SW 1271 (cell line): Measurements from ENCODE around the gene MCM7.

Experiments used
- DNase-seq, 2 experiments: peaks; one replicate each; lab custom pipeline; 2025; lab: John Stamatoyannopoulos, UW

MCM7 gene

GRCh38 chr7:100093925-100094486 lies 7.2 kb downstream of the MCM7 start:
- DNase-seq = no peak

DNA sequence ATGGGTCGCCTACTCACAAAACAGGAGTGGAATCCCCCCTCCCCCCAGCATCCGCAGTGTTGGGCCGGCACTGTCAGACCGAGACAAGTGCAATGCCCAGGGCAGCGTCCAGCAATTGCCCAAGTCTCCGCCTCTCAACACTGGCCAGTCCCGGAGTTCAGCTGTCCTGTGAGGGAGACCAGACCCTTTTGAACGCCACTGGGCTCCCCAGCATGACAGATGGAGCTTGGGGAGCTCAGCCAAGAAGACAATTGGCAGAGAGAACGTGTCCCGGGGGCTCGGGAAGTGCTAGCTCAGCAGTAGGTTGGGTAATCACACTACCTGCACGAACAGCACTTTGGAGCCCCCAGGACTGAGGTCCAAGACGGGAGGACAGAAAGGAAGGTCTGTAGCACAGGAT lies 7.7 kb downstream of the MCM7 start:
- no peak for DNase-seq

- DNase-seq = peak in 1 of 2 experiments; percentile 21
Observed at GRCh38 chr7:100093054-100093453, 8.1 kb downstream of the MCM7 start.

- peak in 1 of 2 experiments; percentile 53 for DNase-seq
Observed at GRCh38 chr7:100091411-100092181, 9.6 kb downstream of the MCM7 start.

- DNase-seq = peak in 1 of 2 experiments; percentile 9
Observed at GRCh38 chr7:100090527-100091410, 10.4 kb downstream of the MCM7 start.

DNA sequence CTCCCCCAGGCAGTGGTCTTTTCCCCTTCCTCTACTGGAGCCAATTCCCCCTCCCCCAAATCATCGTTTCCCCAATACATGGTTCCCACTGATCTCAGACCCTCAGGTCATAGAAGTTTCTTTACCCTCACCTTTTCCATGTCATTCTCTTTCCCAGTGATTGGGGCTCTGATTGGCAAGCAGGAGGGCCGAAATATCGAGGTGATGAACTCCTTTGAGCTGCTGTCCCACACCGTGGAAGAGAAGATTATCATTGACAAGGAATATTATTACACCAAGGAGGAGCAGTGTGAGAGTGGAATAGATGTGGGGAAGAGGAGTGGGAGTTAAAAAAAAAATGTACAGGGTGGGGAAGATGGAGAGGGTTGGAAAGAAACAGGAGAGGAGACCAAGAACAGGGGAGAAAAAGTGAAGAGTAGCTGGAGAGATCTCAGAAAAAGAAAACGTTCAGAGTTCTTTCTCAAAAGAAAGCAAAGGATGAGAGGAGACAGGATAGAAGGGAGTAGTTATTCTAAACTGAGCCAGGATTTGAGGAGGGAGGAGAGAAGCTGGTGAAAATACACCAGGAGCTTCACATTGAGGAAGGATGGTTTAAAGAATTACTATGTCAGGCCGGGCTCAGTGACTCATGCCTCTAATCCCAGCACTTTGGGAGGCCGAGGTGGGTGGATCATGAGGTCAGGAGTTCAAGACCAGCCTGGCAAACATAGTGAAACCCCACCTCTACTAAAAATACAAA lies 11.6 kb downstream of the MCM7 start:
- no peak for DNase-seq

- DNase-seq = peak in 1 of 2 experiments; percentile 64
Observed at GRCh38 chr7:100088621-100089457, 12.4 kb downstream of the MCM7 start, which contains the start of gene COPS6. COPS6 (plus strand) TSS chr7:100088969; CDS start chr7:100088991, 22 bp downstream.

DNA sequence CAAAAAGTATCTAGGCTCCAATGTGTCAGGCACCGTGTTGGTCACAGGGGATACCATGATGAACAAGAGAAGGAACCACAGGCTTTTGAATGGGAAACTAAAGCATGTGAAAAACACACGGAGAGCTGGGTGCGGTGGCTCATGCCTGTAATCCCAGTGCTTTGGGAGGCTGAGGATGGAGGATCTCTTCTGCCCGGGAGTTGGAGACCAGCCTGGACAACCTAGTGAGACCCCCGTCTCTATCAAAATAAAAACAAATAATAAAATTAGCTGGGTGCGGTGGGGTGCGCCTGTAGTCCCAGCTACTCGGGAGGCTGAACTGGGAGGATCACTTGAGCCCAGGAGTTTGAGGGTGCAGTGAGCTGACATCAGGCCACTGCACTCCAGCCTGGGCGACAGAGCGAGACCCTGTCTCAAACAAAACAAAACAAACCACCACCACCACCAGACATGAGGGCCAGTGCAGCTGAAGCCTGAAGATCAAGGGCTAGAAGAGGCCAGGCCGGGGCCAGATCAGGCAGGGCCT lies 13.0 kb downstream of the MCM7 start:
- no peak for DNase-seq

GRCh38 chr7:100087055-100087750 lies 14.0 kb downstream of the MCM7 start:
- DNase-seq = peak; percentile 78 to 90

DNA sequence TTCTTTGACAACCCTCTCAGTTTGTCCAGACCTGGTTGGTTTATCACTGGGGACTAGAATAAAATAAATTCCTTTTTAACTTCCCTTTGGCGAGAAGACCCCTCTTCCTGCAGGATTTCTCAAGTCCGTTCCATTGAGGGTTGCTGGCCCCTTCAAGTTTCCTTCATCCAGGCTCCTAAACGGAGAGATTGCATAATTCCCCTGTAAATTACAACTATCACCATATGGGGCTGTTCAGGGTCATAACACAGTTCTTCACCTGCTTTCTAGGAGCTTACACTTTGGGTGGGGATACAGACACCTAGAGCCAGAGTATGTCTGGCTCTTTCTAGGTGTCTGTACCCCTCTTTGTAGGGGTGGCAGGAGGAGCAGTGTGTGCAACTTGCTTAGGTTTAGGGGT lies 15.7 kb downstream of the MCM7 start:
- no peak for DNase-seq

DNA sequence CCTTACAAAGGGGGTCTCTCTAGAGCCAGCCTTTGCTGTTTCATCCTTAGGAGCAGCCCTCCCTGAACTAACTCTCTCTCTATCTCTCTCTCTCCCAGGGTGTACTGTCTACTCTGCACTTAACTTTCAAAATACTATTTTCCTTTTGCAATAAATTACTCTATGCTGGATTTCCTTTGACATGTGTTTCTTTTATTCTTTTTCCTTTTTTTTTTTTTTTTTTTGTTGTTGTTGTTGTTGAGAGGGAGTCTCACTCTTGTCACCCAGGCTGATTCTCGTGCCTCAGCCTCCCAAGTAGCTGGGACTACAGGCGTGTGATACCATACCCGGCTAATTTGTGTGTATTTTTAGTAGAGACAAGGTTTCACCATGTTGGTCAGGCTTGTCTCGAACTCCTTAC lies 18.2 kb downstream of the MCM7 start:
- no peak for DNase-seq

GRCh38 chr7:100081535-100082102 lies 19.6 kb downstream of the MCM7 start, which contains the start of gene ZNF3:
ZNF3 (minus strand) TSS chr7:100081723; CDS start chr7:100077357, 4,366 bp downstream.
- peak; percentile 96 to 97 for DNase-seq

DNA sequence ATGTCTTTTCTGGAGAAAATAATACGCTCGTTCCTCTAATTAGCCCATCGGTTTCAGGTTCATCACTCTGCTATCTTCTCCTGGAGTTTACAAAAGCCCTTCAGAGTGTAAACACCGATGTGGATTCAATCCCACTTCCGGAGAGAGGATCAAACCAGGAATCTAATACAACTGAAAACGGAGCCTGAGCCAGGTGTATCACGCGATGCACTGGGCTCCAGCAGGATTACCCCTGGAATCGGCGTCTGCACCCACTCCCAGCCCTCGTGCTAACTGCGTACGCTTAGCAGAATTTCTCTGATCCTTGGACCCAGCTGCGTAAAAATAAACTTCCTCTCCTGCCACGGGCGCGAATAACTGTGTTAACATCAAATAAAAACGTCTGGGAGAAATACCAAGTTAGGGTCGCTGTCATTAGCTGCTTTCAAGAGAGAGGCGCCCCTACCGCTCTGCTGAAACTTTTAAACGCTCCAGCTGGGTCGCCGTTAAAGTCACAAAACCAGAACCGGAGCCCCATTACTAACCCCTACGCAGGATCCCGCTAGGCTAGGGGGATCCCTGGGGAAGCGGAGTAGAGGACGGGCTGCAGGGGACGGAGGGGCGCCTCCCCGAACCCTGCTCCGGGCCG lies 20.2 kb downstream of the MCM7 start:
- DNase-seq = no peak

DNA sequence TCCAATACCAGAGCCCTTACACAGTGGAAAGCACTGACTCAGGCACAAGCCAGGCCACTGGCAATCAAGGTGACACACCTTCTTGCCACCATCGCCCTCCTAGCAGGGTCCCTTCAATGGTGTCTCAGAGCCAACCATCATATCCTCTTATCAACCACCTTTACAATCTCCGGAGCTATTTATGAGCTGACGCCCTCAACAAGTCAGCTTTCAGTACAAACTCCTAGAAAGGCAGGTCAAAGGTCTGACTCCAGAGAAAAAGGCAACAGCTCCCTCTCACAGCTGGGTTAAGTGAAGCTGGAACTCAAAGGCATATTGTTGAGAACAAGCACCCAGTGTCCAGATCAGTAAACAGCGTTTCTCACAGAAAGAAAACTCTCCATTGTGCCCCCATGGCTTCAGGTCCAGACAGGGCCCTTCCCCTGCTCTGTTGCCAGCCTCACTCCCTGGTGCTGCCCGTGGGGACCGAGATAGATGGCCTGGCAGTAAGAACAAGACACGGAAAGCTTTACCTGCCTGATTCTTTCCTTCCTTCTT lies 22.1 kb downstream of the MCM7 start:
- no peak for DNase-seq

GRCh38 chr7:100077205-100077604 lies 24.0 kb downstream of the MCM7 start:
- DNase-seq = no peak

GRCh38 chr7:100075418-100075817 lies 25.8 kb downstream of the MCM7 start:
- DNase-seq = no peak

GRCh38 chr7:100074841-100075240 lies 26.4 kb downstream of the MCM7 start:
- DNase-seq = no peak

GRCh38 chr7:100072462-100072861 lies 28.7 kb downstream of the MCM7 start:
- DNase-seq = no peak
